Measurements from ENCODE around the gene CCNL2. TPM values are rescaled to one million over a fixed set of nuclear protein-coding genes. Genes with fewer than 3 reads are reported as not detected.
A peak's percentile ranks its signal among the peaks of the same experiment; 100 is the strongest.

The CCNL2 gene
- total and polyA plus RNA-seq, 12 donors = 38.5 to 243 (median 48.0) TPM

DNA sequence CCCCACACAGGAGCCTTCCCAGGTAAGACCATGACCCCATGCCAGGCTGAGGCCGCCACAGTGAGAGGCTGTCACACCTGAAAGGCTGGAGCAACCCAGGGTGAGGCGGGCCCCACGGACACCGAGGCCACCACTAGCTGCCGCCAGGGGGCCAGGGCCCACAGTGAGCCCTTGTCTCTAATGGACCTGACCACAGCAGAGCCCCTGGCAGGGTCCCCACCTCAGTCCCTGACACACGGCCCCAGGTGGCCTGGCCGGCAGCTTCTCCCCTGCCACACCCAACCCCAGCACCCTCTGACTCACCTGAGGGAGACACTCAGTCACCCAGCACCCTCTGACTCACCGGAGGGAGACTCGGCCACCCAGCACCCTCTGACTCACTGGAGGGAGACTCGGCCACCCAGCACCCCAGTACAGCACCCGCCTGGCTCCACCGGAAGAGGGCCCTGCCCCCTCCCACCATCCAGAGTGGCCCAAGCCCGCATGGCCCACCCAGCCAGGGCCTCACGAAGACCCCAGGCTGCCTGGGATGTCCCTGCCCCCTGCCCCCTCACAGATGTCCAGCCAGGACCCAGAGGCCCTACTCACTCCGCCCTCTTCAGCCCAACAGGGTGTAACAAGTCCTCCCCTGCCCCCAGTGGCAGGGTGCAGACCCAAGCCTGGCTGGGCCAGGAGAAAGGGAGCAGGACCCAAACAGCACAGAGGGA is 54.3 kb downstream of the CCNL2 start:
- TF ChIP-seq, protein P1, sequence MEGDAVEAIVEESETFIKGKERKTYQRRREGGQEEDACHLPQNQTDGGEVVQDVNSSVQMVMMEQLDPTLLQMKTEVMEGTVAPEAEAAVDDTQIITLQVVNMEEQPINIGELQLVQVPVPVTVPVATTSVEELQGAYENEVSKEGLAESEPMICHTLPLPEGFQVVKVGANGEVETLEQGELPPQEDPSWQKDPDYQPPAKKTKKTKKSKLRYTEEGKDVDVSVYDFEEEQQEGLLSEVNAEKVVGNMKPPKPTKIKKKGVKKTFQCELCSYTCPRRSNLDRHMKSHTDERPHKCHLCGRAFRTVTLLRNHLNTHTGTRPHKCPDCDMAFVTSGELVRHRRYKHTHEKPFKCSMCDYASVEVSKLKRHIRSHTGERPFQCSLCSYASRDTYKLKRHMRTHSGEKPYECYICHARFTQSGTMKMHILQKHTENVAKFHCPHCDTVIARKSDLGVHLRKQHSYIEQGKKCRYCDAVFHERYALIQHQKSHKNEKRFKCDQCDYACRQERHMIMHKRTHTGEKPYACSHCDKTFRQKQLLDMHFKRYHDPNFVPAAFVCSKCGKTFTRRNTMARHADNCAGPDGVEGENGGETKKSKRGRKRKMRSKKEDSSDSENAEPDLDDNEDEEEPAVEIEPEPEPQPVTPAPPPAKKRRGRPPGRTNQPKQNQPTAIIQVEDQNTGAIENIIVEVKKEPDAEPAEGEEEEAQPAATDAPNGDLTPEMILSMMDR (IDR thresholded peaks at IDR 0.05) = peak in 7 of 9 donors; percentile 9 to 32 (median 17)
- peak overlapping the region in 3 of 10 donors; percentile 7 to 50 (median 36) for H3K27ac ChIP-seq
- intact Hi-C loops (cut with DNase I) = loop anchor here in 2 of 10 donors (5.0 kb wide), 1 partner anchor 38 kb away; the partner anchor contains the start of genes ACAP3 (in 2 of the 2) and PUSL1 (in 2 of the 2)
- H3K9me3 ChIP-seq = no peaks in the 10 kb centered on the region
- H3K4me3 ChIP-seq = no peak overlapping the region
- peaks cover 0 to 19% (median 5%) of the 10 kb centered on the region in 9 donors for H3K36me3 ChIP-seq
- WGBS, 2 donors = 73 to 82% methylated on average over 15 of the region's 15 CpGs
- DNase-seq = no peak
- H3K4me1 ChIP-seq = peaks cover 27 to 54% (median 47%) of the 10 kb centered on the region in 9 donors
- ATAC-seq = peak in 1 of 8 donors; percentile 0
- no peaks in the 10 kb centered on the region for H3K27me3 ChIP-seq

DNA sequence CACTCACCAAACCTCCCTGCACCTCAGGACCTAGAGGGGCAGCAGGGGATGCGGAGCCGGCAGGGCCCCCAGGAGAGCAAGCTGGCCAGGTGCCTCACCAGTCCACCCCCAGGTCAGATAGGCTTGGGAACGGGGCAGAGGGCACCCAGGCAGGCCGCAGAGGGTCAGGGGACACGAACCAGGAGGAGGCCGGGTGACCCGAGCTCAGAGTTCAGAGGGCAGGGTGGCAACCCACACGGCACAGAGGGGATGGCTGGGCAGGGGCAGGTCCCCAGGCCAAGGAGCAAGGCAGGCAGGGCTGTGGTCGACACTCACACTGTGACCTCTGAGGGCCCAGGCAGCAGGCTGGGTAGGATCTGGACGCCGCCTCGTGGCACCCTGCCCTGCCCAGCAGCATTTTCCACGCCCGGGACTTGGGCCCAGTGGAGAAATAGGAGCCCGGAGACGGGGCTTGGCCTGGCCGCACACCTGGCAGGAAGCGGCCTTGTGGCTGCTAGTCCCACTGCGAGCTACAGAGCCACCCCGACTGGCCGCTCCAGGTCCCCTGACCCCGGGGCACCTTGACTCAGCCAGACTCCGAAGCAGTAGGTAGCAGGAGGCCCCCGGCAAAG is 55.2 kb downstream of the CCNL2 start:
- ATAC-seq = peak in 2 of 8 donors; percentile 4
- H3K4me1 ChIP-seq = peaks cover 27 to 54% (median 47%) of the 10 kb centered on the region in 9 donors
- 85 to 87% methylated on average over 24 of the region's 24 CpGs for WGBS, 2 donors

GRCh38 chr1:1342584-1343115 is 56.5 kb downstream of the CCNL2 start:
- Histone ChIP-seq H3K9me3 (no peaks in the 10 kb centered on the region), H3K36me3 (peaks cover 0 to 40% (median 9%) of the 10 kb centered on the region in 9 donors), H3K27me3 (no peaks in the 10 kb centered on the region), H3K4me3 (no peak overlapping the region), H3K4me1 (peaks cover 23 to 45% (median 40%) of the 10 kb centered on the region in 9 donors), H3K27ac (no peak overlapping the region)
- 76 to 85% methylated on average over 18 of the region's 18 CpGs for WGBS, 2 donors
- TF ChIP-seq, protein P1 (IDR thresholded peaks at IDR 0.05) = no peak
- ATAC-seq = no peak
- DNase-seq = no peak
- intact Hi-C loops (cut with DNase I) = no loop called here

More for the DNA sequence above, 55.2 kb downstream of the CCNL2 start:
- Histone ChIP-seq H3K27me3 (no peaks in the 10 kb centered on the region), H3K9me3 (no peaks in the 10 kb centered on the region), H3K4me3 (no peak overlapping the region), H3K36me3 (peaks cover 0 to 27% (median 7%) of the 10 kb centered on the region in 9 donors), H3K27ac (peak overlapping the region in 3 of 10 donors; percentile 16 to 50 (median 36))
- intact Hi-C loops (cut with DNase I) = no loop called here
- DNase-seq = no peak
- TF ChIP-seq, protein P1 (IDR thresholded peaks at IDR 0.05) = no peak

- intact Hi-C loops (cut with DNase I) = no loop called here
- WGBS, 2 donors = 94 to 97% methylated on average over 21 to 28 of the region's 28 CpGs
- no peak overlapping the region for H3K27ac ChIP-seq
- no peaks in the 10 kb centered on the region for H3K27me3 ChIP-seq
- no peak overlapping the region for H3K4me3 ChIP-seq
- H3K4me1 ChIP-seq = peaks cover 17 to 40% (median 35%) of the 10 kb centered on the region in 9 donors
- TF ChIP-seq, protein P1 (IDR thresholded peaks at IDR 0.05) = no peak
- no peak for ATAC-seq
- peaks cover 0 to 46% (median 9%) of the 10 kb centered on the region in 9 donors for H3K36me3 ChIP-seq
- no peaks in the 10 kb centered on the region for H3K9me3 ChIP-seq
- no peak for DNase-seq
Measured at GRCh38 chr1:1342061-1342562, 57.0 kb downstream of the CCNL2 start.
